Kidney epithelial cell (primary cell): ENCODE data around the gene PLEKHG3. TPM values are rescaled to one million over a fixed set of nuclear protein-coding genes. Genes with fewer than 3 reads are reported as not detected.
"Not testable (repeated sequence)": the region's sequence is repeated elsewhere in the genome, so short reads cannot be mapped to it uniquely, and the experiment has no call there.

ENCODE experiments used
- DNase-seq: peaks from one replicate; pipeline ENCODE4 v3.0.0-alpha.2; 2010; ENCODE audit warnings: low read depth
- H3K27me3 ChIP-seq: 2 replicates; pipeline ENCODE4 v1.6.0; 2011; ENCODE audit warnings: low read length; ENCODE audit not compliant: control insufficient read depth, insufficient read depth
- H3K36me3 ChIP-seq: 2 replicates; pipeline ENCODE4 v1.5.1; 2011; ENCODE audit warnings: low read length; ENCODE audit not compliant: control insufficient read depth, insufficient read depth
- H3K4me3 ChIP-seq: 2 replicates; pipeline ENCODE4 v1.5.1; 2011; ENCODE audit warnings: low read depth, mild to moderate bottlenecking, control low read depth, low read length
- total RNA-seq: library from RNA; depleted of rRNA; stranded (reverse); fragments of >200 nt; gene quantifications from 2 replicates; pipeline ENCODE4 v1.2.3, GENCODE V29; 2015
- TF ChIP-seq, protein P1 (sequence below): IDR thresholded peaks from 2 replicates; pipeline ENCODE4 v1.5.1; 2011; ENCODE audit warnings: mild to moderate bottlenecking, moderate library complexity, low read length, control low read depth, inconsistent platforms; ENCODE audit not compliant: insufficient read depth, poor library complexity, severe bottlenecking

PLEKHG3 gene
- total RNA-seq: 109 and 136 TPM in 2 replicates

DNA sequence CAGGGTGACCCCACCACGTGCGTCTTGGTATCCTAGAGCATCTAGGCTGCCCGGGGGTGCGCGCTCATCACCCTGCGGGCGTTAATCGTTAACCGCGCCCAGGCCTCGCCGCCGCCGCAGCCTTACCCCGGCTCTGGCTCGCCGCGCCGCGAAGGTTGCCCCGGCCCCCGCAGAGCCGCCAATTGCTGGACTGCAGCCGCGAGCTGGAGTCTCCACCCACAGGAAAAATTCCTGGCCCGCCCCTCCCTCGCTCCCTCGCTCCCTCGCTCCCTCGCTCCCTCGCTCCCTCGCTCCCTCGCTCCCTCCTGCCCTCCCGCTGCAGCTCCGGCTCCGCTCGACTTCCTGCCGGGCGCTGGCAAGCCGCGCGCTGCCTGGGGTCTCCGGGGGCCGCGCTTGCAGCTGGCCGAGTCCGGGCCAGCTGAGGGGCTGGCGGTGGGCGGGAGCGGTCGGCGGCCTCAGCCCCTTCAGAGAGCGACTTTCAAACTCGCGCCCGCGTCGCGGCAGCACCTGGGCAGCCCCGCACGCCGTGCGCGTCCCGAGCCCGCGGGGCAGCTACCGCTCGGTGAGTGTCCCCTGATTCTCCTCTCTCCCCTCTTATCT lies at the start of gene PLEKHG3:
PLEKHG3 (plus strand) TSS at position 282 of the 600 bp plus-strand sequence. CDS start 23,208 bp downstream, outside the sequence.
- Histone ChIP-seq H3K36me3 (no peaks in the 10 kb centered on the region), H3K27me3 (no peaks in the 10 kb centered on the region), H3K4me3 (peak within 1 kb of the TSS; percentile 77)
- TF ChIP-seq, protein P1, sequence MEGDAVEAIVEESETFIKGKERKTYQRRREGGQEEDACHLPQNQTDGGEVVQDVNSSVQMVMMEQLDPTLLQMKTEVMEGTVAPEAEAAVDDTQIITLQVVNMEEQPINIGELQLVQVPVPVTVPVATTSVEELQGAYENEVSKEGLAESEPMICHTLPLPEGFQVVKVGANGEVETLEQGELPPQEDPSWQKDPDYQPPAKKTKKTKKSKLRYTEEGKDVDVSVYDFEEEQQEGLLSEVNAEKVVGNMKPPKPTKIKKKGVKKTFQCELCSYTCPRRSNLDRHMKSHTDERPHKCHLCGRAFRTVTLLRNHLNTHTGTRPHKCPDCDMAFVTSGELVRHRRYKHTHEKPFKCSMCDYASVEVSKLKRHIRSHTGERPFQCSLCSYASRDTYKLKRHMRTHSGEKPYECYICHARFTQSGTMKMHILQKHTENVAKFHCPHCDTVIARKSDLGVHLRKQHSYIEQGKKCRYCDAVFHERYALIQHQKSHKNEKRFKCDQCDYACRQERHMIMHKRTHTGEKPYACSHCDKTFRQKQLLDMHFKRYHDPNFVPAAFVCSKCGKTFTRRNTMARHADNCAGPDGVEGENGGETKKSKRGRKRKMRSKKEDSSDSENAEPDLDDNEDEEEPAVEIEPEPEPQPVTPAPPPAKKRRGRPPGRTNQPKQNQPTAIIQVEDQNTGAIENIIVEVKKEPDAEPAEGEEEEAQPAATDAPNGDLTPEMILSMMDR: no peak
- DNase-seq: no peak

DNA sequence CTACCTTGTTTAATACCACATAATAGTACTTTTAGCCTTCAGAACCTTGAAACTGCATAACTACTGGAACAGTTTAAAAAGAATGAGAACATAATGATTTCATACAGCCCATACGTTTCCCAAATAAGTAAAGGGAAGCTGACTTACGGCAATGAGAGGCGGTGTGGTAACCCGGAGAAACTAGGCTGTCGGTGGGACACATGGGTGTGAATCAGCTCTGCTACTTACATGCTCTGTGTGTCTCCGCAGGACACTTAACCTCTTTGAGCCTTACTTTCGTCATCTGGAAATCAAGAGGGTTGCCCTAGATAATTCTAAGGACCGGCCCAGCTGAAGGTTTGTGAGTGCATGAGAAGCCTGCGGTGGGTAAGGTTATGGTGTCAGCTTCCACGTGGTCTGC lies 49.3 kb upstream of the PLEKHG3 start:
- TF ChIP-seq, protein P1: no peak
- no peak for DNase-seq
- H3K27me3 ChIP-seq: no peaks in the 10 kb centered on the region
- no peak overlapping the region for H3K4me3 ChIP-seq
- H3K36me3 ChIP-seq: no peaks in the 10 kb centered on the region

DNA sequence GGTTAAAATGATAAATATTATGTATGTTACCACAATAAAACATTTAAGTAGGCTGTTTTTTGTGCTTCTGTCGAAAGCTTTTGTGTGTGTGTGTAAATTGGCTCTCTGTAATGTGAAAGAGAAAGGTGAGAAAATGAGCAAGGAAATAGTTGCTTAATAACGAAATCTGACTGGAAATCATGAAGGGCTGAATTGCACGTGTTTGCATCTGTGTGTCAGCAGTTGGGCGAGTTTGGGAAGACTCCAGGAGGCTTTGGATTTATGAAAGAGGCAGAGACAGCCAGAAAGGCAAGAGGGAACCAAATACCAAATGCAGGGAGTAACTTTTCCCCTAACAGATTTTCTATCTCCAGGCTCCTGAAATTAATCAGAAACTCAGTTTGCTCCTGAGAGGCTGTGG lies 47.2 kb upstream of the PLEKHG3 start:
- DNase-seq: no peak
- Histone ChIP-seq H3K36me3 (no peaks in the 10 kb centered on the region), H3K27me3 (no peaks in the 10 kb centered on the region), H3K4me3 (no peak overlapping the region)
- TF ChIP-seq, protein P1: no peak

GRCh38 chr14:64658201-64658600 lies 46.0 kb upstream of the PLEKHG3 start:
- H3K36me3 ChIP-seq: no peaks in the 10 kb centered on the region
- TF ChIP-seq, protein P1: no peak
- no peaks in the 10 kb centered on the region for H3K27me3 ChIP-seq
- DNase-seq: no peak
- H3K4me3 ChIP-seq: no peak overlapping the region

- not testable (repeated sequence) for DNase-seq, H3K36me3 ChIP-seq, H3K27me3 ChIP-seq, H3K4me3 ChIP-seq
Observed at GRCh38 chr14:64658700-64659264, 45.4 kb upstream of the PLEKHG3 start.

DNA sequence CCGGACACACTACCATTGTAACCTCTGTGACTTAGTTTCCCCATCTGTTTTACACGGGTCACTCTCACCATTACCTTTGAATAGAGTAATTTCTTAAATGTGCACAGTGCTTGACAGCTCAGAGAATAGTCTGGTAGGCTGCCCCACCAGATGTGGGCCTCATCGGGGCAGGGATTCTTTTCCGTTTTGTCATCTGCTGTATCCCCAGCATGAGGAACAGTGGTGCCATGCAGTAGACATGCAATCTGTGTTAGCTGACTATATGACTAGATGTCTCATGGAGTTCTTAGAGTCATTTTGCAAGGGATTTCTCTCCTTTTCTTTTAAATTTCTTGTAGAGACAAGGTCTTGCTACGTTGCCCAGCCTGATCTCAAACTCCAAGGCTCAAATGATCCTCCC lies 44.9 kb upstream of the PLEKHG3 start:
- Histone ChIP-seq H3K36me3 (no peaks in the 10 kb centered on the region), H3K27me3 (no peaks in the 10 kb centered on the region), H3K4me3 (no peak overlapping the region)
- TF ChIP-seq, protein P1: no peak
- no peak for DNase-seq
